H1 (cell line): ENCODE measurements around the gene KIF26B. TPM values are rescaled to one million over a fixed set of nuclear protein-coding genes. Genes with fewer than 3 reads are reported as not detected.
A peak's percentile ranks its signal among the peaks of the same experiment; 100 is the strongest.

ENCODE experiments used
- CTCF ChIA-PET: fragments of 300-600 bp; sonication (Branson Sonifier 250); formaldehyde crosslinking; loops from one replicate; lab custom pipeline; 2021; ENCODE audit not compliant: partially characterized antibody; lab: Charles Lee
- POLR2A ChIA-PET: fragments of 300-600 bp; sonication (Branson Sonifier 250); formaldehyde crosslinking; loops from one replicate; lab custom pipeline; 2021; ENCODE audit warnings: inconsistent platforms; ENCODE audit not compliant: partially characterized antibody; lab: Charles Lee
- DNase-seq, 2 experiments: peaks; one replicate each; pipeline versions ENCODE4 v3.0.0 to v3.0.0-alpha.2; 2010 to 2022; ENCODE audit warnings: low spot score in 2 of 2, low read depth in 1 of 2, mixed read lengths in 1 of 2
- FAIRE-seq: peaks from 2 replicates; lab custom pipeline; 2011; peaks lifted over from hg19 to GRCh38; lab: Jason Lieb, UNC
- H2AFZ ChIP-seq: 2 replicates; pipeline ENCODE4 v1.8.1; 2012; ENCODE audit warnings: low read length, inconsistent platforms
- H2AK5ac ChIP-seq: 2 replicates; pipeline ENCODE4 v1.6.1; 2013; ENCODE audit warnings: low read depth, low read length
- H2BK120ac ChIP-seq: replicated peaks from 2 replicates; pipeline ENCODE3; 2013; ENCODE audit warnings: low read depth, low read length, inconsistent platforms
- H2BK12ac ChIP-seq: 2 replicates; pipeline ENCODE4 v1.6.1; 2013; ENCODE audit warnings: low read depth, low read length
- H2BK15ac ChIP-seq: 2 replicates; pipeline ENCODE4 v1.6.1; 2013; ENCODE audit warnings: low read length
- H2BK20ac ChIP-seq: 2 replicates; pipeline ENCODE4 v1.6.1; 2013; ENCODE audit warnings: low read length
- H2BK5ac ChIP-seq: 2 replicates; pipeline ENCODE4 v1.6.1; 2013; ENCODE audit warnings: low read depth, low read length
- H3K14ac ChIP-seq: 2 replicates; pipeline ENCODE4 v1.6.1; 2013; ENCODE audit warnings: inconsistent platforms; ENCODE audit not compliant: insufficient read length
- H3K18ac ChIP-seq: 2 replicates; pipeline ENCODE4 v1.6.1; 2013; ENCODE audit warnings: low read length; ENCODE audit errors: extremely low read depth
- H3K23ac ChIP-seq: 2 replicates; pipeline ENCODE4 v1.6.1; 2013; ENCODE audit warnings: inconsistent platforms; ENCODE audit not compliant: insufficient read length
- H3K23me2 ChIP-seq: 2 replicates; pipeline ENCODE4 v1.6.1; 2013; ENCODE audit warnings: low read depth, low read length
- H3K27ac ChIP-seq: 2 replicates; pipeline ENCODE4 v1.6.1; 2011; ENCODE audit warnings: low read depth, low read length, inconsistent platforms
- H3K27me3 ChIP-seq, 4 experiments: replicated peaks in 1 of 4; 1 replicate in 1 of 4; 2 replicates in 3 of 4; pipeline versions ENCODE4 v1.6.1 to v1.8.1; 2011 to 2013; ENCODE audit warnings: low read length in 3 of 4, mild to moderate bottlenecking in 3 of 4, inconsistent platforms in 2 of 4, mixed read lengths in 2 of 4, moderate library complexity in 1 of 4; ENCODE audit not compliant: control insufficient read depth in 3 of 4, insufficient read depth in 3 of 4; ENCODE audit errors: extremely low read depth in 1 of 4
- H3K36me3 ChIP-seq, 4 experiments: 2 replicates each; pipeline versions ENCODE4 v1.6.1 to v1.8.1; 2011 to 2013; ENCODE audit warnings: mild to moderate bottlenecking in 4 of 4, low read length in 3 of 4, moderate library complexity in 2 of 4, control low read depth in 1 of 4, inconsistent platforms in 1 of 4; ENCODE audit not compliant: insufficient read depth in 4 of 4, control insufficient read depth in 2 of 4
- H3K4ac ChIP-seq: replicated peaks from 2 replicates; pipeline ENCODE3; 2013; ENCODE audit warnings: low read length, low read depth, mixed read lengths, inconsistent platforms; ENCODE audit not compliant: insufficient read length
- H3K4me1 ChIP-seq, 4 experiments: replicated peaks in 1 of 4; 1 replicate in 1 of 4; 2 replicates in 3 of 4; pipeline versions ENCODE4 v1.6.1 to v1.8.1; 2011 to 2013; ENCODE audit warnings: low read length in 3 of 4, inconsistent platforms in 2 of 4, mixed read lengths in 1 of 4; ENCODE audit not compliant: insufficient read depth in 4 of 4, control insufficient read depth in 3 of 4
- H3K4me2 ChIP-seq, 2 experiments: 2 replicates each; pipeline versions ENCODE4 v1.6.1 to v1.8.1; 2011 to 2013; ENCODE audit warnings: low read depth in 2 of 2, low read length in 2 of 2, control low read depth in 1 of 2, inconsistent platforms in 1 of 2, mild to moderate bottlenecking in 1 of 2; ENCODE audit not compliant: insufficient read depth in 1 of 2
- H3K4me3 ChIP-seq, 4 experiments: fragments of 200-600, 300-600 bp in 1 of 4; sonication (generic), shearing (Covaris generic), sonication (Bioruptor Twin) in 1 of 4; 2 replicates each; pipeline versions ENCODE4 v1.5.1 to v1.8.1; 2011 to 2016; ENCODE audit warnings: low read length in 4 of 4, low read depth in 3 of 4, control low read depth in 2 of 4, inconsistent platforms in 2 of 4, mild to moderate bottlenecking in 2 of 4, mixed read lengths in 1 of 4, moderate library complexity in 1 of 4; ENCODE audit not compliant: insufficient read depth in 2 of 4; ENCODE audit errors: extremely low read depth in 1 of 4
- H3K56ac ChIP-seq: replicated peaks from 2 replicates; pipeline ENCODE3; 2013; ENCODE audit warnings: low read depth, mild to moderate bottlenecking, mixed read lengths, low read length, inconsistent platforms; ENCODE audit not compliant: insufficient read length
- H3K79me1 ChIP-seq: 2 replicates; pipeline ENCODE4 v1.6.1; 2013; ENCODE audit warnings: low read depth, low read length, control low read depth
- H3K79me2 ChIP-seq, 2 experiments: 2 replicates each; pipeline versions ENCODE4 v1.6.1 to v1.8.1; 2012 to 2013; ENCODE audit warnings: low read length in 2 of 2, mild to moderate bottlenecking in 2 of 2, inconsistent platforms in 1 of 2; ENCODE audit not compliant: insufficient read depth in 2 of 2, control insufficient read depth in 1 of 2
- H3K9ac ChIP-seq, 4 experiments: replicated peaks in 1 of 4; 1 replicate in 1 of 4; 2 replicates in 3 of 4; pipeline versions ENCODE4 v1.6.1 to v1.8.1; 2011 to 2013; ENCODE audit warnings: low read depth in 3 of 4, low read length in 3 of 4, control low read depth in 2 of 4, mild to moderate bottlenecking in 2 of 4, moderate library complexity in 2 of 4, inconsistent platforms in 1 of 4; ENCODE audit errors: extremely low read depth in 1 of 4
- H3K9me3 ChIP-seq, 2 experiments: 2 replicates each; pipeline versions ENCODE4 v1.6.1 to v1.8.1; 2012 to 2013; ENCODE audit warnings: mild to moderate bottlenecking in 2 of 2, moderate library complexity in 2 of 2, control low read depth in 1 of 2, inconsistent platforms in 1 of 2, low read depth in 1 of 2, low read length in 1 of 2, mixed read lengths in 1 of 2; ENCODE audit not compliant: insufficient read depth in 2 of 2
- H4K20me1 ChIP-seq, 2 experiments: replicated peaks in 1 of 2; 2 replicates each; pipeline versions ENCODE3 to v1.8.1; 2011 to 2013; ENCODE audit warnings: inconsistent platforms in 2 of 2, low read length in 2 of 2, mild to moderate bottlenecking in 1 of 2; ENCODE audit not compliant: insufficient read depth in 2 of 2, control insufficient read depth in 1 of 2
- H4K5ac ChIP-seq: 2 replicates; pipeline ENCODE4 v1.6.1; 2013; ENCODE audit warnings: low read length, low read depth, mixed read lengths, inconsistent platforms; ENCODE audit not compliant: insufficient read length
- H4K8ac ChIP-seq: 2 replicates; pipeline ENCODE4 v1.8.0; 2013; ENCODE audit warnings: mild to moderate bottlenecking, moderate library complexity, low read length, inconsistent platforms; ENCODE audit not compliant: insufficient read depth; ENCODE audit errors: extremely low read depth
- H4K91ac ChIP-seq: replicated peaks from 2 replicates; pipeline ENCODE3; 2013; ENCODE audit warnings: low read length, mixed read lengths, inconsistent platforms; ENCODE audit not compliant: insufficient read length
- EP300 ChIP-seq, 2 experiments: IDR thresholded peaks; 1 replicate in 1 of 2; 2 replicates in 1 of 2; pipeline ENCODE4 v1.6.1; 2011 to 2012; ENCODE audit warnings: low read depth in 2 of 2, low read length in 2 of 2, mild to moderate bottlenecking in 2 of 2, borderline replicate concordance in 1 of 2, inconsistent platforms in 1 of 2, moderate library complexity in 1 of 2
- FOSL1 ChIP-seq: IDR thresholded peaks from 2 replicates; pipeline ENCODE4 v1.6.1; 2011; ENCODE audit warnings: mild to moderate bottlenecking, low read depth, low read length, moderate library complexity; ENCODE audit not compliant: insufficient read depth
- MAFK ChIP-seq: IDR thresholded peaks from 2 replicates; pipeline ENCODE4 v1.6.1; 2012; ENCODE audit warnings: low read depth, mild to moderate bottlenecking, improper control_type of control experiment, low read length
- RAD21 ChIP-seq, 2 experiments: IDR thresholded peaks in 1 of 2; conservative IDR thresholded peaks in 1 of 2; 2 replicates each; pipeline ENCODE4 v1.6.1; 2011; ENCODE audit warnings: low read depth in 2 of 2, low read length in 2 of 2, improper control_type of control experiment in 1 of 2, inconsistent platforms in 1 of 2, mild to moderate bottlenecking in 1 of 2, moderate library complexity in 1 of 2
- WGBS, 2 experiments: shearing (Covaris generic) in 1 of 2; methylation state at CpG; one replicate each; pipeline versions ENCODE4 v1.1.6 to v1.1.7; 2013 to 2015; ENCODE audit warnings: low lambda C conversion rate in 2 of 2, mixed read lengths in 2 of 2, inconsistent platforms in 1 of 2, low coverage in 1 of 2, missing lambda C conversion rate in 1 of 2; ENCODE audit not compliant: insufficient replicate concordance in 2 of 2, insufficient coverage in 1 of 2, insufficient read length in 1 of 2; ENCODE audit errors: extremely low coverage in 1 of 2, missing lambda C conversion rate in 1 of 2; 5-methylcytosine and 5-hydroxymethylcytosine counted together
- polyA plus RNA-seq, 7 experiments: library from polyadenylated mRNA; depleted of rRNA in 3 of 7; stranded (reverse) in 5 of 7; unstranded in 2 of 7; fragments of >200 nt in 5 of 7; fragments of 200-250 nt in 2 of 7; gene quantifications; 1 replicate in 5 of 7; 2 replicates in 1 of 7; 4 replicates in 1 of 7; pipeline versions ENCODE4 v1.2.1 to v1.2.3, GENCODE V29; 2011 to 2013; ENCODE audit warnings: missing spikeins in 2 of 7, mixed read lengths in 2 of 7
- total RNA-seq: library from RNA; stranded (reverse); fragmentation: NEBNext Ultra II Directional; extraction: Animal tissue kit (Norgen Biotek cat#: 25700); gene quantifications from 2 replicates; pipeline ENCODE4 v1.2.1, GENCODE V29; 2021
- TF ChIP-seq, protein P1 (sequence below), 3 experiments: IDR thresholded peaks; 1 replicate in 2 of 3; 2 replicates in 1 of 3; pipeline versions ENCODE4 v1.5.1 to v1.6.1; 2011; ENCODE audit warnings: low read length in 3 of 3, mild to moderate bottlenecking in 3 of 3, inconsistent platforms in 2 of 3, low read depth in 1 of 3, moderate library complexity in 1 of 3; ENCODE audit not compliant: insufficient read depth in 1 of 3; ENCODE audit errors: control extremely low read depth in 1 of 3

KIF26B gene
- total and polyA plus RNA-seq, 2 of the 8 experiments (the other 6 are each of a cell fraction or from before 2014, with no cell fraction given), result 0.06 to 0.28 TPM

- Histone ChIP-seq H3K4me1 (peaks cover 0 to 6% (median 4%) of the 10 kb centered on the region in 4 experiments; a peak in 6 of 7 replicates), H4K91ac (no peak overlapping the region), H4K8ac (no peak overlapping the region), H2BK20ac (no peak overlapping the region), H3K23ac (no peak overlapping the region), H2BK120ac (peak overlapping the region; percentile 4), H3K14ac (no peak overlapping the region), H3K36me3 (no peaks in the 10 kb centered on the region), H3K23me2 (no peaks in the 10 kb centered on the region), H3K27me3 (no peaks in the 10 kb centered on the region), H3K4ac (no peak overlapping the region), H3K56ac (no peak overlapping the region), H4K20me1 (no peaks in the 10 kb centered on the region), H2BK5ac (no peak overlapping the region), H2AK5ac (no peak overlapping the region), H3K79me2 (no peaks in the 10 kb centered on the region), H3K79me1 (no peaks in the 10 kb centered on the region), H3K4me3 (no peak overlapping the region), H4K5ac (no peak overlapping the region), H3K9me3 (no peaks in the 10 kb centered on the region), H3K18ac (no peak overlapping the region), H3K27ac (no peak overlapping the region), H3K9ac (no peak overlapping the region), H2BK15ac (no peak overlapping the region), H2AFZ (peak overlapping the region; percentile 63; the same call in 1 of the 2 replicates), H3K4me2 (no peak overlapping the region), H2BK12ac (no peak overlapping the region)
- FAIRE-seq (no peak), DNase-seq (no peak)
- CTCF ChIA-PET, result interaction anchor here (1.0 to 2.3 kb wide), 8 partner anchors 12 to 156 kb away, joined by 3 to 6 read pairs (median 4); partner anchors contain the start of gene KIF26B
- POLR2A ChIA-PET, result no interaction called here
- WGBS, 2 experiments, result 74% methylated on average over 16 of the region's 16 CpGs; no CpG with 5 or more reads in 1 of the 2 experiments
- 0 out of 4 replicates have a peak, but pooled peaks of 1 of the 2 experiments have one; percentile 16 for TF ChIP-seq RAD21 (IDR thresholded peaks at IDR 0.05 in 1 of 2, conservative IDR thresholded peaks at IDR 0.05 in 1 of 2; ENCODE audit: low read depth in 2 of 2, low read length in 2 of 2)
- no peak for TF ChIP-seq EP300 (IDR thresholded peaks at IDR 0.05; ENCODE audit: borderline replicate concordance in 1 of 2, low read depth in 2 of 2, low read length in 2 of 2)
- no peak for TF ChIP-seq FOSL1
- TF ChIP-seq MAFK, result peak; percentile 72; the same call in 1 of the 2 replicates
- TF ChIP-seq, protein P1, sequence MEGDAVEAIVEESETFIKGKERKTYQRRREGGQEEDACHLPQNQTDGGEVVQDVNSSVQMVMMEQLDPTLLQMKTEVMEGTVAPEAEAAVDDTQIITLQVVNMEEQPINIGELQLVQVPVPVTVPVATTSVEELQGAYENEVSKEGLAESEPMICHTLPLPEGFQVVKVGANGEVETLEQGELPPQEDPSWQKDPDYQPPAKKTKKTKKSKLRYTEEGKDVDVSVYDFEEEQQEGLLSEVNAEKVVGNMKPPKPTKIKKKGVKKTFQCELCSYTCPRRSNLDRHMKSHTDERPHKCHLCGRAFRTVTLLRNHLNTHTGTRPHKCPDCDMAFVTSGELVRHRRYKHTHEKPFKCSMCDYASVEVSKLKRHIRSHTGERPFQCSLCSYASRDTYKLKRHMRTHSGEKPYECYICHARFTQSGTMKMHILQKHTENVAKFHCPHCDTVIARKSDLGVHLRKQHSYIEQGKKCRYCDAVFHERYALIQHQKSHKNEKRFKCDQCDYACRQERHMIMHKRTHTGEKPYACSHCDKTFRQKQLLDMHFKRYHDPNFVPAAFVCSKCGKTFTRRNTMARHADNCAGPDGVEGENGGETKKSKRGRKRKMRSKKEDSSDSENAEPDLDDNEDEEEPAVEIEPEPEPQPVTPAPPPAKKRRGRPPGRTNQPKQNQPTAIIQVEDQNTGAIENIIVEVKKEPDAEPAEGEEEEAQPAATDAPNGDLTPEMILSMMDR (IDR thresholded peaks at IDR 0.05; ENCODE audit: control extremely low read depth in 1 of 3, insufficient read depth in 1 of 3, low read depth in 1 of 3, low read length in 3 of 3), result peak in 1 of 3 experiments; percentile 24; a peak in 1 of 4 replicates
These were observed 70.8 kb downstream of the KIF26B start for GRCh38 chr1:245225322-245226202.
